Measurements from ENCODE around the gene PTGDS. TPM values are rescaled to one million over a fixed set of nuclear protein-coding genes. Genes with fewer than 3 reads are reported as not detected.

Gene PTGDS
- total RNA-seq, 1 experiment from 2014 or later = not detected

GRCh38 chr9:137025517-137025966 is 48.2 kb downstream of the PTGDS start:
- Mint-ChIP-seq H3K4me1 (ENCODE audit: low read depth, unreplicated experiment) (no peaks in the 10 kb centered on the region), H3K9me3 (ENCODE audit: low read depth, unreplicated experiment) (no peaks in the 10 kb centered on the region), H3K4me3 (ENCODE audit: low read depth, unreplicated experiment) (no peak overlapping the region), H3K27me3 (ENCODE audit: unreplicated experiment) (no peaks in the 10 kb centered on the region), H3K27ac (ENCODE audit: unreplicated experiment) (no peak overlapping the region), H3K36me3 (ENCODE audit: insufficient read depth, unreplicated experiment) (peaks cover 31% of the 10 kb centered on the region)
- BruUV-seq (replicated peaks) = no TSS peak
- intact Hi-C loops (cut with micrococcal nuclease; ENCODE audit: unreplicated experiment) = no loop called here
- peak; percentile 84 for DNase-seq
- CTCF ChIA-PET = interaction anchor here (0.7 to 1.4 kb wide), 2 partner anchors 65 to 78 kb away, joined by 3 to 4 read pairs; no protein-coding TSS in a partner anchor
- no peak for TF ChIP-seq CTCF (IDR thresholded peaks at IDR 0.05; ENCODE audit: unreplicated experiment)

- H3K27ac Mint-ChIP-seq (ENCODE audit: unreplicated experiment) = no peak overlapping the region
- intact Hi-C loops (cut with micrococcal nuclease; ENCODE audit: unreplicated experiment) = no loop called here
- DNase-seq = no peak
- TF ChIP-seq CTCF (IDR thresholded peaks at IDR 0.05; ENCODE audit: unreplicated experiment) = no peak
- H3K4me3 Mint-ChIP-seq (ENCODE audit: low read depth, unreplicated experiment) = no peak overlapping the region
- peaks cover 31% of the 10 kb centered on the region for H3K36me3 Mint-ChIP-seq (ENCODE audit: insufficient read depth, unreplicated experiment)
- no TSS peak for BruUV-seq (replicated peaks)
- no peaks in the 10 kb centered on the region for H3K4me1 Mint-ChIP-seq (ENCODE audit: low read depth, unreplicated experiment)
- no peaks in the 10 kb centered on the region for H3K27me3 Mint-ChIP-seq (ENCODE audit: unreplicated experiment)
- H3K9me3 Mint-ChIP-seq (ENCODE audit: low read depth, unreplicated experiment) = no peaks in the 10 kb centered on the region
- CTCF ChIA-PET = no interaction called here
Measured at GRCh38 chr9:137026384-137026783, 49.1 kb downstream of the PTGDS start.

GRCh38 chr9:137026828-137027227 is 49.5 kb downstream of the PTGDS start:
- no peak for DNase-seq
- peak overlapping the region; percentile 27 for H3K27ac Mint-ChIP-seq (ENCODE audit: unreplicated experiment)
- CTCF ChIA-PET = no interaction called here
- peaks cover 27% of the 10 kb centered on the region for H3K36me3 Mint-ChIP-seq (ENCODE audit: insufficient read depth, unreplicated experiment)
- no peak for TF ChIP-seq CTCF (IDR thresholded peaks at IDR 0.05; ENCODE audit: unreplicated experiment)
- BruUV-seq (replicated peaks) = no TSS peak
- intact Hi-C loops (cut with micrococcal nuclease; ENCODE audit: unreplicated experiment) = no loop called here
- H3K4me3 Mint-ChIP-seq (ENCODE audit: low read depth, unreplicated experiment) = peak overlapping the region; percentile 69
- H3K27me3 Mint-ChIP-seq (ENCODE audit: unreplicated experiment) = no peaks in the 10 kb centered on the region
- no peaks in the 10 kb centered on the region for H3K4me1 Mint-ChIP-seq (ENCODE audit: low read depth, unreplicated experiment)
- H3K9me3 Mint-ChIP-seq (ENCODE audit: low read depth, unreplicated experiment) = no peaks in the 10 kb centered on the region

GRCh38 chr9:137027369-137028262 is 50.3 kb downstream of the PTGDS start, which contains the start of gene ABCA2:
Gene ABCA2, minus strand, starts transcription at chr9:137028237. Its CDS starts 97 bp downstream, at chr9:137028140.
- TF ChIP-seq CTCF (IDR thresholded peaks at IDR 0.05; ENCODE audit: unreplicated experiment) = no peak
- peak within 1 kb of the TSS; percentile 27 for H3K27ac Mint-ChIP-seq (ENCODE audit: unreplicated experiment)
- H3K9me3 Mint-ChIP-seq (ENCODE audit: low read depth, unreplicated experiment) = no peaks in the 10 kb centered on the region
- no peaks in the 10 kb centered on the region for H3K27me3 Mint-ChIP-seq (ENCODE audit: unreplicated experiment)
- H3K36me3 Mint-ChIP-seq (ENCODE audit: insufficient read depth, unreplicated experiment) = peaks cover 22% of the 10 kb centered on the region
- no peak for DNase-seq
- CTCF ChIA-PET = no interaction called here
- no TSS peak for BruUV-seq (replicated peaks)
- H3K4me1 Mint-ChIP-seq (ENCODE audit: low read depth, unreplicated experiment) = no peaks in the 10 kb centered on the region
- H3K4me3 Mint-ChIP-seq (ENCODE audit: low read depth, unreplicated experiment) = peak within 1 kb of the TSS; percentile 69
- intact Hi-C loops (cut with micrococcal nuclease; ENCODE audit: unreplicated experiment) = no loop called here
